HG03095 (cell line): ENCODE results near the gene FOXA3.

Experiments used
- ATAC-seq: cut with Tn5 transposase; IDR thresholded peaks from one replicate; pipeline ENCODE4 v1.9.1; 2021; ENCODE audit warnings: moderate library complexity; ENCODE audit not compliant: unreplicated experiment

FOXA3 gene

DNA sequence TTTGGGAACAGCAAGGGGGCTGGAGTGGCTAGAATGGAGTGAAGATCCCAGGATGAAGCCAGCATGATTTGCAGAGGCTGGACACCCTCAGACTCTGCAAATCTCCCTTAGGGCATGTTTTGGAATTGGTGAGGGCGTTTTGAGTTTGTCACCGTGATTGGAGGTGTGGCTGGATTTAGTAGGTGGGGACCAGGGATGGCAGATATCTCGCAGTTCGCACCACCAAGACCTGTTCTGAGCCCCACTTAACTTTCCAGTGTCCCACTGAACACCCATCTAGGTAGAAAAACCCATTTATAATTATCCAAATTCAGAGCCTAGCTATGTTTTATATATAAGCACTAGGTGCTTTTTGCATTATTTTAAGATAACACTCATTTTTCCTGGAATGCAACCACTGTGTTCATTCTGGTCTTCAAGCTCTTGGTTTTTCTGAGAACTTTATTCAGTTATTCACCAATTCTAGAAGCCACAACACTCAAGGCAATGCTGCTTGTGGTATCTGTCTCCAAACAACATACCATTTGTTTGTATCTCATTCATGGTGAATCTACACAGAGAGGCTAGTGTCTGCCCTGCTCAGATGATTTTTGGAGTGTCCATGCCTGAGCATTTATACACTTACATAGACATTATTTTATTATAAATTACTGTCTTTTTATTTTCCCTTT lies 53.4 kb downstream of the FOXA3 start:
- ATAC-seq: no peak

DNA sequence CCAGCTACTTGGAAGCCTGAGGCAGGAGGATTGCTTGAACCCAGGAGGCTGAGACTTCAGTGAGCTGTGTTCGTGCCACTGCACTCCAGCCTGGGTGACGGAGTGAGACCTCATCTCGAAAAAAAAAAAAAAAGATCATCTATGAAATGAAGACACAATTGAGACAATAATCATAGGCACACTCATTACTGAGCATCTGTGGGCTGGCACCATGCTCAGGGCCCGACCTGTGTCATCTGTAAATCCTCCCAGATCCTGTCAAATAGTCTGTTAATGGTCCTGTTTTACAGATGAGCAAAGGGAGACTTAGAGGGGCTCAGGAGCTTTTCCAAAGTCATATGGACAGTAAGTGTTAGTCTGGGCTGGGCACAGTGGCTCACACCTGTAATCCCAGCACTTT lies 54.6 kb downstream of the FOXA3 start:
- ATAC-seq: no peak

DNA sequence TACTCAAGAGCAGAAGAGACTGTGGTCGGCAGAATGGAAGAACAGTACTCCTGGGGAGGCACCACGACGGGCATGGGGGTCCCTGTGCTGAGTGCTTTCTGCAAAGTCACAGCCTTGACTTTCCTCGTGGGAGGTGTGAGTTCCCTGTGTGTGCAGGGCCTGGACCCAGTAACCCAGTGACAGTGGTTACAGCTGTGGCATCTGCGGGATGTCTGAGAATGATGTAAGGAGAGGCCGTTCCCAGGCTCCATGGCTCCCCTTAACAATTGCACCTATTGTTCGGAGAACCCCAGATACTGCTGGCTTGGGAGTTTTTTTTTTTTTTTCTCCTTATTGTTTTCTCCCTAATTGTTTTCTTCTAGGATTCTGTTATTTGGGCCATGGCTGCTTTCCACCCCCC lies 55.6 kb downstream of the FOXA3 start:
- ATAC-seq: no peak

DNA sequence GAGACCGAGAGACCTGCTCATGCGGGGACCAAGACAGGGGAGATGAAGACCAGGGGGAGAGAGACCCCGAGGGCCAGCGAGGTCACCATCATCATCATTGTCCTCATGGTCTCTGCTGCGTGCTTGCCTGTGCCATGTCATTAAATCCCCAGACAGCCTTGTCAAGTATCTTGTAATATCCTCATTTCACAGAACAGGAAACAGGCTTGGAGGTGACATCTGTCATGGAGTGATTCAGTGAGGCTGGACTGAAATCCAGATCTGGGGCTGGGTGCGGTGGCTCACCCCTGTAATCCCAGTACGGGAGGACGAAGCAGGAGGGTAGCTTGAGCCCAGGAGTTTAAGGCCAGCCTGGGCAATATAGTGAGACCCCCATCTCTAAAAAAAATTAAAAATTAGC lies 56.3 kb downstream of the FOXA3 start:
- no peak for ATAC-seq

DNA sequence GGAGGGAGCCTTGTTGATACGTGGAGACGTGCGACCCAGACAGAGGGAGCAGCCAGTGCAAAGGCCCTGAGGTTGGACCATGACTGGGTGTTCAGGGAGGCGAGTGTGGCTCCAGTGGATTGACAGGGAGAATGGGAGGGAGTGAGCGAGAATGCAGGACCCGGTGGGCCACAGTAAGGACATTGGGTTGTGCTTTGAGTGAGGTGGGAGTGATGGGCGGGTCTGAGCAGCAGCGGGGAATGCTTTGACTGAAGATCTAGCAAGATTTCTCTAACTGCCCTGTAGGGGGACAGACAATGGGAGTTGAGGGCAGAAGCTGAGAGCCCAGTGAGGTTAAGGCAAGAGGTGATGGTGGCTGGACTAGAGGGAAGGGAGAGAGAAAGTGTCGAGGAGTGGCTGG lies 58.2 kb downstream of the FOXA3 start:
- ATAC-seq: no peak
